ENCODE measurements around the gene GSG1L.

Gene GSG1L

GRCh38 chr16:27860091-27860490, 203.4 kb downstream of the GSG1L start:
- TF ChIP-seq CTCF (IDR thresholded peaks at IDR 0.05; ENCODE audit: borderline replicate concordance, insufficient read depth, low read depth, low read length) = no peak
- H3K4me3 ChIP-seq (ENCODE audit: low read depth, low read length) = no peak overlapping the region

- H3K4me3 ChIP-seq (ENCODE audit: low read depth, low read length) = no peak overlapping the region
- peak; percentile 5; the same call in 1 of the 2 replicates for TF ChIP-seq CTCF (IDR thresholded peaks at IDR 0.05; ENCODE audit: borderline replicate concordance, insufficient read depth, low read depth, low read length)
Observed at GRCh38 chr16:27859020-27859419, 204.5 kb downstream of the GSG1L start.

GRCh38 chr16:27853651-27854050, 209.9 kb downstream of the GSG1L start:
- no peak overlapping the region for H3K4me3 ChIP-seq (ENCODE audit: low read depth, low read length)
- TF ChIP-seq CTCF (IDR thresholded peaks at IDR 0.05; ENCODE audit: borderline replicate concordance, insufficient read depth, low read depth, low read length) = no peak

- H3K4me3 ChIP-seq (ENCODE audit: low read depth, low read length) = no peak overlapping the region
- no peak for TF ChIP-seq CTCF (IDR thresholded peaks at IDR 0.05; ENCODE audit: borderline replicate concordance, insufficient read depth, low read depth, low read length)
Observed at GRCh38 chr16:27853101-27853500, 210.4 kb downstream of the GSG1L start.

GRCh38 chr16:27852681-27853080, 210.8 kb downstream of the GSG1L start:
- TF ChIP-seq CTCF (IDR thresholded peaks at IDR 0.05; ENCODE audit: borderline replicate concordance, insufficient read depth, low read depth, low read length) = no peak
- no peak overlapping the region for H3K4me3 ChIP-seq (ENCODE audit: low read depth, low read length)

GRCh38 chr16:27852116-27852515, 211.4 kb downstream of the GSG1L start:
- H3K4me3 ChIP-seq (ENCODE audit: low read depth, low read length) = no peak overlapping the region
- no peak for TF ChIP-seq CTCF (IDR thresholded peaks at IDR 0.05; ENCODE audit: borderline replicate concordance, insufficient read depth, low read depth, low read length)

GRCh38 chr16:27851586-27851985, 211.9 kb downstream of the GSG1L start:
- TF ChIP-seq CTCF (IDR thresholded peaks at IDR 0.05; ENCODE audit: borderline replicate concordance, insufficient read depth, low read depth, low read length) = no peak
- H3K4me3 ChIP-seq (ENCODE audit: low read depth, low read length) = no peak overlapping the region
